Effector memory CD8-positive, alpha-beta T cell (primary cell): ENCODE results near the gene HEPACAM.

ENCODE experiments used
- ATAC-seq: fragments of 150-1000 bp; cut with Tn5 transposase; replicated peaks from 2 replicates; pipeline ENCODE4 v1.10.0; 2021; ENCODE audit warnings: mild to moderate bottlenecking, moderate library complexity
- DNase-seq, 3 experiments: peaks; one replicate each; pipeline ENCODE4 v3.0.0; 2021
- H3K27ac Mint-ChIP-seq, 2 donors: one replicate each; pipeline ENCODE4 v1.8.0; 2022; ENCODE audit warnings: mild to moderate bottlenecking in 2 of 2, mixed read lengths in 2 of 2, moderate library complexity in 2 of 2
- H3K27me3 Mint-ChIP-seq, 2 donors: one replicate each; pipeline ENCODE4 v1.8.0; 2022; ENCODE audit warnings: mixed read lengths in 2 of 2
- H3K36me3 Mint-ChIP-seq: one replicate; pipeline ENCODE4 v1.8.0; 2022; ENCODE audit warnings: mild to moderate bottlenecking, moderate library complexity, mixed read lengths; ENCODE audit not compliant: insufficient read depth
- H3K4me1 Mint-ChIP-seq, 2 donors: one replicate each; pipeline ENCODE4 v1.8.0; 2022; ENCODE audit warnings: low read depth in 2 of 2, mixed read lengths in 2 of 2
- H3K4me3 Mint-ChIP-seq, 2 donors: one replicate each; pipeline ENCODE4 v1.8.0; 2022; ENCODE audit warnings: mild to moderate bottlenecking in 2 of 2, mixed read lengths in 2 of 2, moderate library complexity in 2 of 2
- H3K9me3 Mint-ChIP-seq, 2 donors: one replicate each; pipeline ENCODE4 v1.8.0; 2022; ENCODE audit warnings: mixed read lengths in 2 of 2

HEPACAM gene

DNA sequence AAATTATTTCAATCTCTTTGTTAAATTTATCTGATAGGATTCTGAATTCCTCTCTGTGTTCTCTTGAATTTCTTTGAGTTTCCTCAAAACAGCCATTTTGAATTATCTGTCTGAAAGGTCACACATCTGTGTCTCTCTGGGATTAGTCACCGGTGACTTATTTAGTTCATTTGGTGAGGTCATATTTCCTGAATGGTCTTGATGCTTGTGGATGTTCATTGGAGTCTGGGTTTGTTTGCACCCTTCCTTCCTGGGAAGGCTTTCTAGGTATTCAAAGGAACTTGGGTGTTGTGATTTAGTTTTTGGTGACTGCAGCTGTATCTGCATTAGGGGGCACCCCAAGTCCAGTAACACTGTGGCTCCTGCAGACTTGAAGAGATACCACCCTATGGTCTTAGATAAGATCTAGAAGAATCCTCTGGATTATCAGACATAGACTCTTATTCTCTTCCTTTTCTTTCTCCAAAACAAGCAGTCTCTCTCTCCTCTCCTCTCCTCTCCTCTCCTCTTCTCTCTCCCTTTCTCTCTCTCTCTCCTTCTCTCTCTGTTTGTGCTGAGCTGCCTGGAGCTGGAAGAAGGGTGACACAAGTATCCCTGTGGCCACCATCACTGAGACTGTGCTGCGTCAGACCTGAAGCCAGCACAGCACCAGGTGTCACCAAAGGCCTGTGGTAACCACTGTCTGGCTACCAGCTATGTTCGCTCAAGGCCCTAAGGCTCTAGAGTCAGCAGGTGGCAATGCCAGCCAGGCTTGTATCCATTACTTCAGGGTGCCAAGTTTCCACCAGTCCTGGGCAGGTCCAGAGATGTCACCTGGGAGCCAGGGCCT is 20.1 kb downstream of the HEPACAM start:
- DNase-seq (no peak), ATAC-seq (no peak)
- H3K4me1 Mint-ChIP-seq: no peaks in the 10 kb centered on the region
- peaks cover 0 to 29% of the 10 kb centered on the region in 2 donors for H3K27me3 Mint-ChIP-seq
- H3K36me3 Mint-ChIP-seq: no peaks in the 10 kb centered on the region
- peak overlapping the region in 1 of 2 donors; percentile 17 for H3K27ac Mint-ChIP-seq
- no peak overlapping the region for H3K4me3 Mint-ChIP-seq
- H3K9me3 Mint-ChIP-seq: peaks cover 0 to 3% of the 10 kb centered on the region in 2 donors

DNA sequence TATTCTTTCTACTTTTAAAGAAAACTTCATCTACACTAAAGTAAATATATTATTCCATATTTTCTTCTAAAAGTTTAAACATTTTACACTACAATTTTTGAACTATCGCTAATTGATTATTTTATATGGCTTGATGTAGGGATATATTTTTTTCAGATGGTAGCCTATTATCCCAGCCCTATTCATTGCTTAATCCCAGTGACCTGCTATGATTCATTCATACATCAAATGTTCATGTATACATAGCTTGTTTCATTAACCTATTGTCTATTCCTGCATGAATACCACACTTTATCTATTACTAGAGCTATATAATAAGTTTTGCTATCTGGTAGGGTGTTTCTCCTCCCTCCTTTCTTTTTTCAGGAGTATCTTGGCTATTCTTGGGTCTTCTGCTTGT is 33.2 kb downstream of the HEPACAM start:
- peaks cover 45 to 59% of the 10 kb centered on the region in 2 donors for H3K27me3 Mint-ChIP-seq
- no peak overlapping the region for H3K27ac Mint-ChIP-seq

DNA sequence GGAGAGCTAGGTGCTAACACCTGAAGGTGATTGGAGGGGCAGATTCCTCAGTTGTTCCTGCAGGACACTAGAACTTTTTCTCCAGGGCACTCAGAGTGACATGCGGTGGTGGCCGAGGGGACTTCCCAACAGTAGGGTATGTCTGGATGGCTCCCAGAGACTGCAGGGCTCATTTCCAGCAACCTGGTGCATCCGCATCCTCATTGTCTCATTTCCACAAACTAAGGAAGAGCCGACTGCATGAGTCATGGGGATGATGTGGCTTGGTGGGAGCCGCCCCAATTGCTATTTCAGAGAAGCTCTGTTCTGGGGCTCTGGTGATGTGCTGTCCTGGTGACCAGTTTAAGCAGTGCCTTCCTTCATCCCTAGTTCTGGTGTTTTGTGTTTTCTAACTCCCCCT is 35.4 kb downstream of the HEPACAM start:
- Mint-ChIP-seq H3K4me1 (no peaks in the 10 kb centered on the region), H3K4me3 (no peak overlapping the region), H3K36me3 (no peaks in the 10 kb centered on the region), H3K27ac (no peak overlapping the region), H3K9me3 (no peaks in the 10 kb centered on the region), H3K27me3 (peaks cover 36 to 50% of the 10 kb centered on the region in 2 donors)
- ATAC-seq: no peak
- no peak for DNase-seq

More for the DNA sequence above, 33.2 kb downstream of the HEPACAM start:
- ATAC-seq: no peak
- no peak for DNase-seq
- no peak overlapping the region for H3K4me3 Mint-ChIP-seq
- no peaks in the 10 kb centered on the region for H3K9me3 Mint-ChIP-seq
- H3K36me3 Mint-ChIP-seq: no peaks in the 10 kb centered on the region
- no peaks in the 10 kb centered on the region for H3K4me1 Mint-ChIP-seq

DNA sequence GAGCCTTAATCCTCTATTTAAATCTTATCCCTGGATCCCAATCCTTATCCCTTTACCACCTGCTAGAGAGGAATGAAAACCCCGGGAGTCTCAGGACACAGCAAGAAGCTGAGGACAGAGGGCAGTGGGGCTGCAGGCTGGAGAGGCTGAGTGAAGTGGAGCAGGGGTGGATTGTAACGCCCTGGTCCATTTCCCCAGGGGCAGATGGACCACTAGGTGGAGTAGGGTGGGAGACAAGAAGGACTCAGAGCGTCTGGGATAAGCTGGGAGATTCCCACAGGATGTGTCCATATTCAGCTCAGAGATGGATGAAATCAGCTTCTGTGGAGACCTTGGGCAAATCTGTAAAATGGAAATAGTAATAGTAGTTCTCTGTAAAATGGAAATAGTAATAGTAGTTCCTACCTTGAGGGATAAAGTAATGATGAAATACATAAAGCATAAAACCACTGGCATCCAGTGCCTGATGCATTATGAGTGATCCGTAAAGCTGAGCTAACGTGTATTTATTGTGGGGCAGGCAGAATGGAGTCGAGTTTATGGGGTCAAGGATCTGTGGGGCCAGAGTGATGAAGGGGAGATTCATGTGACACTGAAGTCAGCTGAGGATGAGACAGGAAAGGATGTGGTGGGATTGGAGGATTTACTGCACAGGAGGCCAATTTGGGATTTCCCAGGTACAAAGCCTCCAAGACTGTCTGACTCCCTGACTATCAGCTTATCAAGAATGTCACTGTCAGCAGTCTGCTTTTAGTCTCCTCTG is 36.3 kb downstream of the HEPACAM start:
- ATAC-seq (no peak), DNase-seq (no peak)
- H3K4me3 Mint-ChIP-seq: no peak overlapping the region
- H3K36me3 Mint-ChIP-seq: no peaks in the 10 kb centered on the region
- peaks cover 33 to 50% of the 10 kb centered on the region in 2 donors for H3K27me3 Mint-ChIP-seq
- H3K4me1 Mint-ChIP-seq: no peaks in the 10 kb centered on the region
- peak overlapping the region in 1 of 2 donors; percentile 4 for H3K27ac Mint-ChIP-seq
- no peaks in the 10 kb centered on the region for H3K9me3 Mint-ChIP-seq

DNA sequence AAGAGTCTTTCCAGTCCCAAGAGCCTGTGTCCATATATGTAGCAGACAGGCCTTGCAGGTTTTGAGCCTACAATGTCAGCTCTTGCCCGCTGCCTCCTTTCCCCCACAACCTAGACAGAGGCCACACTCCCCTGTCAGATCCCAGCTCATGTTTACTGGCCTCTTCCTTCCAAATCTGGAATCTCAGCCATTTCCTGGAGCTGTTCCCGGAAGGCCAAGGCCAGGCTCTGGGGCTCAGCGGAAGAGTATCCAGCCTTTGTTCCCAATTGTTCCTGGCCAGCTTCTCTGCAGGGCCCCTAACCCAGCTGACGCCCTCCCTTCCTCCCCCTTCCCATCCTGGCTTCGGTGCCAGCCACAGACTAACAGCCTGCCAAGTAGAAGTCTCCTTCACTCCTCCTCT is 37.1 kb downstream of the HEPACAM start:
- H3K9me3 Mint-ChIP-seq: no peaks in the 10 kb centered on the region
- H3K4me3 Mint-ChIP-seq: no peak overlapping the region
- ATAC-seq: no peak
- no peaks in the 10 kb centered on the region for H3K36me3 Mint-ChIP-seq
- DNase-seq: no peak
- H3K27me3 Mint-ChIP-seq: peaks cover 33 to 52% of the 10 kb centered on the region in 2 donors
- no peaks in the 10 kb centered on the region for H3K4me1 Mint-ChIP-seq
- H3K27ac Mint-ChIP-seq: no peak overlapping the region

DNA sequence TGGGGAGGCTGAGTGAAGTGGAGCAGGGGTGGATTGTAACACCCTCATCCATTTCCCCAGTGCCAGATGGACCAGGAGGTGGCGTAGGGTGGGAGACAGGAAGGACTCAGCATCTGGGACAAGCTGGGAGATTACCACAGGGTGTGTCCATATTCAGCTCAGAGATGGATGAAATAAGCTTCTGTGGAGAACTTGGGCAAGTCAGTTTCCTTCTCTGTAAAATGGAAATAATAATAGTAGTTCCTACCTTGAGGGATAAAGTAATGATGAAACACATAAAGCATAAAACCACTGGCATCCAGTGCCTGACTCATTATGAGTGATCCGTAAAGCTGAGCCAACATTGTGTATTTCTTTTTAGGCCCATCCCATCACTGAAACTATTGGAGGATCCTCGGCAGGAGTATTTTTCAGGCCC is 37.6 kb downstream of the HEPACAM start:
- peaks cover 30 to 56% of the 10 kb centered on the region in 2 donors for H3K27me3 Mint-ChIP-seq
- H3K4me3 Mint-ChIP-seq: no peak overlapping the region
- no peak overlapping the region for H3K27ac Mint-ChIP-seq
- no peaks in the 10 kb centered on the region for H3K9me3 Mint-ChIP-seq
- no peaks in the 10 kb centered on the region for H3K4me1 Mint-ChIP-seq
- DNase-seq (no peak), ATAC-seq (no peak)
- no peaks in the 10 kb centered on the region for H3K36me3 Mint-ChIP-seq

DNA sequence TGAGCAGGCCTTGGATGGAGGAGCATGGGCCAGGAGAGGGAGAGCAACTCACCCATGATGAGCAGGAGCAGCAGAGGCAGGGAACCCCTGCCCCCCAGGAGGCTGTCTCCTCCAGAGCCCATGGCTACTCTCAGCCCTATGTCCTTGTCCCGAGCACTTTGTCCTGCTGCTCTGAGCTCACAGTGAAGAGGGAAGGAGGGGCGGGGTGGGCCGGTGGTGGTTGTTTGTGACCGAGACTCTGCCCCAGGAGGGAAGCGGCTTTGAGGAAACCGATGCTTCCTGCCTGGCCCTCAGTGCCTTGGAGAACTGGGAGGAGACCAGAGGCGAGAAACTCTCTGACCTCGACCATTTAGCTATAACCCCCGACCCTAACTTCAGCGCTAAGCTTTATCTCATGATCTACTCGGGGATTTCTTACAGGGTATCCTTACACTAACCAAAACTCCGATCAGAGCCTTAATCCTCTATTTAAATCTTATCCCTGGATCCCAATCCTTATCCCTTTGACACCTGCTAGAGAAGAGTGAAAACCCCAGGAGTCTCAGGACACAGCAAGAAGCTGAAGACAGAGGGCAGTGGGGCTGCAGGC is 38.1 kb downstream of the HEPACAM start, which contains the start of gene ROBO4:
ROBO4 (minus strand) TSS at position 192 of the 589 bp plus-strand sequence; CDS start at position 122, 70 bp downstream.
- Mint-ChIP-seq H3K27me3 (peaks cover 27 to 61% of the 10 kb centered on the region in 2 donors), H3K36me3 (peaks cover 1% of the 10 kb centered on the region), H3K4me1 (no peaks in the 10 kb centered on the region), H3K4me3 (no peak within 1 kb of the TSS), H3K27ac (no peak within 1 kb of the TSS), H3K9me3 (no peaks in the 10 kb centered on the region)
- DNase-seq (no peak), ATAC-seq (no peak)

DNA sequence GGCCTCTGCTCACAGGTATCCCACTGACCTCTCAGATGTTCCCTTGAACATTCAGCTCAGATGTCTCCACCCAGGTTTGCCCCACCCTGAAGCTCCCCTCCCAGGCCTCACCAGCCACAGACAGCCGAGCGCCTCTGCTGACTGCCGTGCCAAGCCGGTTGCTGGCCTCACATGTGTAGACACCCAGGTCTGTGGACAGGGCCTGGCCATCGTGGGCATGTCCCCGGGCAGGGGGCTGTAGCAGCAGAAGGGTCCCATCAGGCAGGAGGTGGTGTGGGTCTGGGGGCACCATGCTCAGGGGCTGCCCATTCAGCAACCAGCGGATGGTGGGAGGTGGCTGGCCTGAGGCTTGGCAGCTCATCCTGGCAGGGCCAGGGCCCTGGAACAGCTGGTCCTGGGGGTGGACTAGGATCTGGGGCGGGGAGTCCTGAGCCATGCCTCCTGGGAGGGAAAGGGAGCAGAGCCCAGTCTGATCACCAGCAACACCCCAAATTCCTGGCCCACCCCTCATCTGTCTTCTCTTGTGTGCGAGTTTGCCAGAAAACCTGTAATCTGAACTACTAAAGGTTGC is 38.9 kb downstream of the HEPACAM start:
- no peaks in the 10 kb centered on the region for H3K9me3 Mint-ChIP-seq

DNA sequence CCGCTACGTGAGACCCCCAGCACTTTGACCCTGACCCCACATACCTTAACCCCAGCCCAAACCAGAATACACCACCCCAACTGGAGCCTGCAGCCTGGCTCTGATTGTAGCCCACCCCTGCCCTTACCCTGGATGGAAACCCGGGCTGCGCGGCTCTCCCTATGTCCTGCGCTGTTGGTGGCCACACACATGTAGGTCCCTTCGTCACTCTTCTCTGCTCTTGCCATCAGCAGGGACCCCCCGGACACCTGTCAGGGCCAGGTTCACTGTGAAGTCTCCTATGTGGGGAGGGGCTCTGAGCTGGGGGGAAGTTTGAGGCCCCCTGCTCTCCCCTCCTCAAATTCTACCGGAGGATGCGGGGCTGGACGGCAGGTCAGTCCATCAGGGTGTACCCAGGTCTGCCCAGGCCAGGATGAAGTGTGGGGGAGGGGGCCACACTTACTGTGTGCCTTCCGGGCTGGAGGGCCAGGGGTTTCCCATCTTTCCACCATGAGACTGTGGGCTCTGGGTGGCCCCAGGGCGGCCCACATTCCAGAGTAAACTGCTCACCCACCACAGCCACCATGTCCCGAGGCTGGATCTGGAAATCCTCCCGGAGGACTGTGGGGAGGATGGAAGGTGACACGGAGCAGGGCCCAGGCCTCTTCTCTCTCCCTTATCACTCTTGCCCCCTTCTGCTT is 39.6 kb downstream of the HEPACAM start:
- Mint-ChIP-seq H3K9me3 (no peaks in the 10 kb centered on the region), H3K4me1 (no peaks in the 10 kb centered on the region), H3K27me3 (peaks cover 22 to 67% of the 10 kb centered on the region in 2 donors), H3K27ac (no peak overlapping the region), H3K36me3 (peaks cover 4% of the 10 kb centered on the region), H3K4me3 (no peak overlapping the region)
- DNase-seq (no peak), ATAC-seq (no peak)

More for the DNA sequence above, 38.9 kb downstream of the HEPACAM start:
- no peak for DNase-seq
- no peaks in the 10 kb centered on the region for H3K4me1 Mint-ChIP-seq
- ATAC-seq: no peak
- peaks cover 4% of the 10 kb centered on the region for H3K36me3 Mint-ChIP-seq
- H3K4me3 Mint-ChIP-seq: no peak overlapping the region
- peaks cover 27 to 69% of the 10 kb centered on the region in 2 donors for H3K27me3 Mint-ChIP-seq
- no peak overlapping the region for H3K27ac Mint-ChIP-seq

DNA sequence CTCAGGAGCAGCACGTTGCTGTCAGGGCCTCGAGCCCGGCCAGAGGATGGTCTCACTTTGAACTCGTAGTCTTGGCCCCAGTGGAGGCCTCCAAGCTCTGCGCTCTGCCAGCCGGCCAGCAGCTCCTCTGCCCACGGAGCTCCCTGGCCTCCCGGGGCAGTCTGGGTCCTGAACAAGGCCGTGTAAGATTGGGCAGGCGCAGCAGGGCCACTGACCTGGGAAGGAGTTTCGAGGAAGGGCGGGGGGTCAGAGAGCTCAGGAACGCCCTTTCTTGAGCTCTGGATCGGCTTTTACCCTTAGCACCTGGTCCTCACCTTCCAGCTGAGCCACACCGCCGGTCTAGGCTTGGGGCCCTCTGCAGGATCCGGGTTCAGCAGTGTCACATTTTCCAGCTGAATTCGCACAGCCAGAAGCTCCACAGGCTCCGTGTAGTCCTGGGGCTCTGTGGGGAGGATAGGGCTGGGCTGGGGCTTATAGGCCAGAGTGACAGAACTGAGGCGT is 40.3 kb downstream of the HEPACAM start:
- peaks cover 4% of the 10 kb centered on the region for H3K36me3 Mint-ChIP-seq
- H3K9me3 Mint-ChIP-seq: no peaks in the 10 kb centered on the region
- no peak overlapping the region for H3K27ac Mint-ChIP-seq
- no peaks in the 10 kb centered on the region for H3K4me1 Mint-ChIP-seq
- H3K4me3 Mint-ChIP-seq: no peak overlapping the region
- H3K27me3 Mint-ChIP-seq: peaks cover 16 to 60% of the 10 kb centered on the region in 2 donors
- DNase-seq: no peak
- no peak for ATAC-seq

DNA sequence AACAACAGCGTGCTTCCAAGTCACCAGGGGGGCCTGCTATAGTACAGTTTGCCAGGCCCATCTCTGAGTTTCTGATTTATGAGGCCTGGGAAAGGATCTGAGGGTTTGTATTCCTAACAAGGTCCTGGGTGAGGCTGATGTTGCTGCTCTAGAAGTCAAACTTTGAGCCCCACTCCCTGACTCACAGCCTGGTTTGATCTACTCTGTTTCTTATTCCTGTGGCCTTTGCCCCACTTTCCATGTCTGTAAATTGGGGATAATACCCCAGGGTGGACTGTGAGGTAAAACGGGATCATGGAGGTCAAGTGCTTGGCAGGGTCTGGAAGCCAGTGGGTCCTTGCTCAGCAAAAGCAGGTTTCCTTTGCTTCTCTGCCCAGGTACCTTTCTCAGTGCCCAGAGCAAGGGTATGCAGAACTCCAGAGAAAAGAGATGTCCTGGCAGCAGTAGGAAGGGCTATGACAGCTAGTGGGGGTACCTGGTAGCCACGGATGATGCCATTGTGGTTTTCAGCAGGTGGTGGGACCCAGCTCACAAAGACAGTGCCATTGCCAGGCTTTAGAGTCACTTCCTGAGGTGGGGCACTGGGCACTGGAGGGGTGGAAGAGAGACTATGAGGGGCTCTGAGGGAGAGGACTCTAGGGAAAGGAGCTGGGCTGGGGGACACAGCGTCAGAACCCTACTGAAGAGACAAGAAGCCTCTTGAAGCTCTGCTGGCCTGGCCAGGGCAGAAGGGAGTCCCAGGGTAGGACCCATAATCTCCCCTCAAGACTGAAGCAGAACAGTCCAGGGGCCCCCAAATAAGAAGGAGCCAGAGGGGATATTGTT is 41.0 kb downstream of the HEPACAM start:
- Mint-ChIP-seq H3K27me3 (peaks cover 14 to 54% of the 10 kb centered on the region in 2 donors), H3K27ac (no peak overlapping the region), H3K4me3 (no peak overlapping the region), H3K9me3 (no peaks in the 10 kb centered on the region), H3K4me1 (no peaks in the 10 kb centered on the region), H3K36me3 (peaks cover 4% of the 10 kb centered on the region)
- DNase-seq: no peak
- no peak for ATAC-seq

DNA sequence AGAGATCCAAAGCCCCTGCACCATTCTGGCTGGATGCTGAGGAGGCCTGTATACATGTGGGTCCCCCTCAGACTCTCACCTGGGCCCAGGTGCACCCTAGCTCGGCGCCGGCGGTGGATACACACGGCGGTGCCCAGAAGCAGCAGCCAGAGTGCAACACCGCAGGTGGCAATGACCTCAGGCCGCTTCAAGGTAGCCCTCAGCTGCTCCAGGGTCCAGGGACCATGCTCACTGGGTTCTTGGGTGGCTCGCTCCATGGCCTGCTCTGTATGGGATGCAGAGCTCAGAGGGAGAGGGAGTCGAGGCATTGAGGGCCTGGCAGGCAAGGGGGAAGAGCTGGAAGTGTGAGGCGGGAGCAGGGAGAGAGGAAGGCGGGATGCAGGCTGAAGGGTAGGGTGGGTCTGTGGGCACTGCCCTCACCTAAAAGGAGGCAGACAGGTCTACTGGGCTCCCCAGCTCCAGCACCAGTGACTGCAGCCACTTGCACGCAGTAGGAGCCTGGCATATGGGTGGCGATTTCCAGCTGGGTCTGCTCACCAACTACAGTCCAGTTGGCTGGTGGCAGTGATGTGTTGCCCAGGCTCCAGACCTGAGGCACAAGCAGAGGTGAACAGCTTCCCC is 42.0 kb downstream of the HEPACAM start:
- DNase-seq (no peak), ATAC-seq (no peak)
- Mint-ChIP-seq H3K4me1 (no peaks in the 10 kb centered on the region), H3K27ac (no peak overlapping the region), H3K9me3 (no peaks in the 10 kb centered on the region), H3K27me3 (peaks cover 6 to 45% of the 10 kb centered on the region in 2 donors), H3K36me3 (peaks cover 4% of the 10 kb centered on the region), H3K4me3 (no peak overlapping the region)
